ENCODE measurements around the gene GRAP2. TPM values are rescaled to one million over a fixed set of nuclear protein-coding genes. Genes with fewer than 3 reads are reported as not detected.

GRAP2 gene
- total and polyA plus RNA-seq, 2 of the 8 experiments (the other 6 are each of a cell fraction or from before 2014, with no cell fraction given), result 0.08 TPM; not detected in 1

GRCh38 chr22:39996732-39997131 is 95.8 kb downstream of the GRAP2 start (continued):
- TF ChIP-seq, protein P1, sequence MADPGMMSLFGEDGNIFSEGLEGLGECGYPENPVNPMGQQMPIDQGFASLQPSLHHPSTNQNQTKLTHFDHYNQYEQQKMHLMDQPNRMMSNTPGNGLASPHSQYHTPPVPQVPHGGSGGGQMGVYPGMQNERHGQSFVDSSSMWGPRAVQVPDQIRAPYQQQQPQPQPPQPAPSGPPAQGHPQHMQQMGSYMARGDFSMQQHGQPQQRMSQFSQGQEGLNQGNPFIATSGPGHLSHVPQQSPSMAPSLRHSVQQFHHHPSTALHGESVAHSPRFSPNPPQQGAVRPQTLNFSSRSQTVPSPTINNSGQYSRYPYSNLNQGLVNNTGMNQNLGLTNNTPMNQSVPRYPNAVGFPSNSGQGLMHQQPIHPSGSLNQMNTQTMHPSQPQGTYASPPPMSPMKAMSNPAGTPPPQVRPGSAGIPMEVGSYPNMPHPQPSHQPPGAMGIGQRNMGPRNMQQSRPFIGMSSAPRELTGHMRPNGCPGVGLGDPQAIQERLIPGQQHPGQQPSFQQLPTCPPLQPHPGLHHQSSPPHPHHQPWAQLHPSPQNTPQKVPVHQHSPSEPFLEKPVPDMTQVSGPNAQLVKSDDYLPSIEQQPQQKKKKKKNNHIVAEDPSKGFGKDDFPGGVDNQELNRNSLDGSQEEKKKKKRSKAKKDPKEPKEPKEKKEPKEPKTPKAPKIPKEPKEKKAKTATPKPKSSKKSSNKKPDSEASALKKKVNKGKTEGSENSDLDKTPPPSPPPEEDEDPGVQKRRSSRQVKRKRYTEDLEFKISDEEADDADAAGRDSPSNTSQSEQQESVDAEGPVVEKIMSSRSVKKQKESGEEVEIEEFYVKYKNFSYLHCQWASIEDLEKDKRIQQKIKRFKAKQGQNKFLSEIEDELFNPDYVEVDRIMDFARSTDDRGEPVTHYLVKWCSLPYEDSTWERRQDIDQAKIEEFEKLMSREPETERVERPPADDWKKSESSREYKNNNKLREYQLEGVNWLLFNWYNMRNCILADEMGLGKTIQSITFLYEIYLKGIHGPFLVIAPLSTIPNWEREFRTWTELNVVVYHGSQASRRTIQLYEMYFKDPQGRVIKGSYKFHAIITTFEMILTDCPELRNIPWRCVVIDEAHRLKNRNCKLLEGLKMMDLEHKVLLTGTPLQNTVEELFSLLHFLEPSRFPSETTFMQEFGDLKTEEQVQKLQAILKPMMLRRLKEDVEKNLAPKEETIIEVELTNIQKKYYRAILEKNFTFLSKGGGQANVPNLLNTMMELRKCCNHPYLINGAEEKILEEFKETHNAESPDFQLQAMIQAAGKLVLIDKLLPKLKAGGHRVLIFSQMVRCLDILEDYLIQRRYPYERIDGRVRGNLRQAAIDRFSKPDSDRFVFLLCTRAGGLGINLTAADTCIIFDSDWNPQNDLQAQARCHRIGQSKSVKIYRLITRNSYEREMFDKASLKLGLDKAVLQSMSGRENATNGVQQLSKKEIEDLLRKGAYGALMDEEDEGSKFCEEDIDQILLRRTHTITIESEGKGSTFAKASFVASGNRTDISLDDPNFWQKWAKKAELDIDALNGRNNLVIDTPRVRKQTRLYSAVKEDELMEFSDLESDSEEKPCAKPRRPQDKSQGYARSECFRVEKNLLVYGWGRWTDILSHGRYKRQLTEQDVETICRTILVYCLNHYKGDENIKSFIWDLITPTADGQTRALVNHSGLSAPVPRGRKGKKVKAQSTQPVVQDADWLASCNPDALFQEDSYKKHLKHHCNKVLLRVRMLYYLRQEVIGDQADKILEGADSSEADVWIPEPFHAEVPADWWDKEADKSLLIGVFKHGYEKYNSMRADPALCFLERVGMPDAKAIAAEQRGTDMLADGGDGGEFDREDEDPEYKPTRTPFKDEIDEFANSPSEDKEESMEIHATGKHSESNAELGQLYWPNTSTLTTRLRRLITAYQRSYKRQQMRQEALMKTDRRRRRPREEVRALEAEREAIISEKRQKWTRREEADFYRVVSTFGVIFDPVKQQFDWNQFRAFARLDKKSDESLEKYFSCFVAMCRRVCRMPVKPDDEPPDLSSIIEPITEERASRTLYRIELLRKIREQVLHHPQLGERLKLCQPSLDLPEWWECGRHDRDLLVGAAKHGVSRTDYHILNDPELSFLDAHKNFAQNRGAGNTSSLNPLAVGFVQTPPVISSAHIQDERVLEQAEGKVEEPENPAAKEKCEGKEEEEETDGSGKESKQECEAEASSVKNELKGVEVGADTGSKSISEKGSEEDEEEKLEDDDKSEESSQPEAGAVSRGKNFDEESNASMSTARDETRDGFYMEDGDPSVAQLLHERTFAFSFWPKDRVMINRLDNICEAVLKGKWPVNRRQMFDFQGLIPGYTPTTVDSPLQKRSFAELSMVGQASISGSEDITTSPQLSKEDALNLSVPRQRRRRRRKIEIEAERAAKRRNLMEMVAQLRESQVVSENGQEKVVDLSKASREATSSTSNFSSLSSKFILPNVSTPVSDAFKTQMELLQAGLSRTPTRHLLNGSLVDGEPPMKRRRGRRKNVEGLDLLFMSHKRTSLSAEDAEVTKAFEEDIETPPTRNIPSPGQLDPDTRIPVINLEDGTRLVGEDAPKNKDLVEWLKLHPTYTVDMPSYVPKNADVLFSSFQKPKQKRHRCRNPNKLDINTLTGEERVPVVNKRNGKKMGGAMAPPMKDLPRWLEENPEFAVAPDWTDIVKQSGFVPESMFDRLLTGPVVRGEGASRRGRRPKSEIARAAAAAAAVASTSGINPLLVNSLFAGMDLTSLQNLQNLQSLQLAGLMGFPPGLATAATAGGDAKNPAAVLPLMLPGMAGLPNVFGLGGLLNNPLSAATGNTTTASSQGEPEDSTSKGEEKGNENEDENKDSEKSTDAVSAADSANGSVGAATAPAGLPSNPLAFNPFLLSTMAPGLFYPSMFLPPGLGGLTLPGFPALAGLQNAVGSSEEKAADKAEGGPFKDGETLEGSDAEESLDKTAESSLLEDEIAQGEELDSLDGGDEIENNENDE (IDR thresholded peaks at IDR 0.05; ENCODE audit: insufficient replicate concordance, low read length), result no peak
- TF ChIP-seq EP300 (IDR thresholded peaks at IDR 0.05; ENCODE audit: borderline replicate concordance in 1 of 2, low read depth in 2 of 2, low read length in 2 of 2) (no peak), GABPA (IDR thresholded peaks at IDR 0.05; ENCODE audit: borderline replicate concordance, insufficient read depth, low read length) (no peak)
- TF ChIP-seq, protein P2, sequence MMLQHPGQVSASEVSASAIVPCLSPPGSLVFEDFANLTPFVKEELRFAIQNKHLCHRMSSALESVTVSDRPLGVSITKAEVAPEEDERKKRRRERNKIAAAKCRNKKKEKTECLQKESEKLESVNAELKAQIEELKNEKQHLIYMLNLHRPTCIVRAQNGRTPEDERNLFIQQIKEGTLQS (IDR thresholded peaks at IDR 0.05; ENCODE audit: insufficient read depth, low read depth, low read length), result no peak

Measured in H1 (cell line).